Measurements from ENCODE around the gene ST3GAL2.
"Not testable (repeated sequence)": the region's sequence is repeated elsewhere in the genome, so short reads cannot be mapped to it uniquely, and the experiment has no call there.

The ST3GAL2 gene

GRCh38 chr16:70380919-70381603, 57.8 kb downstream of the ST3GAL2 start:
- DNase-seq: peak; percentile 97

- peak; percentile 89 for DNase-seq
These were observed 58.5 kb downstream of the ST3GAL2 start for GRCh38 chr16:70380248-70380918.

- DNase-seq: no peak
These were observed 59.9 kb downstream of the ST3GAL2 start for GRCh38 chr16:70378869-70379493.

GRCh38 chr16:70377782-70378181, 61.1 kb downstream of the ST3GAL2 start:
- no peak for DNase-seq

GRCh38 chr16:70375636-70376611, 63.0 kb downstream of the ST3GAL2 start:
- DNase-seq: no peak

GRCh38 chr16:70374213-70374612, 64.7 kb downstream of the ST3GAL2 start:
- no peak for DNase-seq

- no peak for DNase-seq
These were observed 65.8 kb downstream of the ST3GAL2 start for GRCh38 chr16:70372921-70373728.

- no peak for DNase-seq
These were observed 68.0 kb downstream of the ST3GAL2 start for GRCh38 chr16:70370924-70371323.

- peak; percentile 15 for DNase-seq
These were observed 68.8 kb downstream of the ST3GAL2 start for GRCh38 chr16:70370145-70370544.

- DNase-seq: no peak
These were observed 74.5 kb downstream of the ST3GAL2 start for GRCh38 chr16:70364399-70364798.

GRCh38 chr16:70359552-70359951, 79.3 kb downstream of the ST3GAL2 start:
- DNase-seq: no peak

- DNase-seq: no peak
These were observed 89.1 kb downstream of the ST3GAL2 start for GRCh38 chr16:70349783-70350182.

GRCh38 chr16:70348991-70349390, 89.9 kb downstream of the ST3GAL2 start:
- peak; percentile 11 for DNase-seq

- no peak for DNase-seq
These were observed 93.1 kb downstream of the ST3GAL2 start for GRCh38 chr16:70345840-70346239.

- DNase-seq: no peak
These were observed 96.9 kb downstream of the ST3GAL2 start for GRCh38 chr16:70342016-70342415.

- no peak for DNase-seq
These were observed 97.3 kb downstream of the ST3GAL2 start for GRCh38 chr16:70341600-70341999.

GRCh38 chr16:70337814-70338213, 101.1 kb downstream of the ST3GAL2 start:
- no peak for DNase-seq

GRCh38 chr16:70332728-70333127, 106.2 kb downstream of the ST3GAL2 start:
- not testable (repeated sequence) for DNase-seq

GRCh38 chr16:70331588-70332358, 107.1 kb downstream of the ST3GAL2 start:
- no peak for DNase-seq

GRCh38 chr16:70331091-70331490, 107.8 kb downstream of the ST3GAL2 start:
- DNase-seq: no peak

All from fibroblast of skin of right quadriceps (primary cell).